BLaER1 (cell line): ENCODE results near the gene NRG3.
A peak's percentile ranks its signal among the peaks of the same experiment; 100 is the strongest.

Experiments used
- H3K27ac ChIP-seq: shearing (Covaris generic); formaldehyde crosslinking; 2 replicates; pipeline ENCODE4 v1.8.1; 2022
- H3K27me3 ChIP-seq: shearing (Covaris generic); formaldehyde crosslinking; 2 replicates; pipeline ENCODE4 v1.8.1; 2022
- H3K36me3 ChIP-seq: shearing (Covaris generic); formaldehyde crosslinking; 2 replicates; pipeline ENCODE4 v1.8.1; 2022
- H3K4me1 ChIP-seq: shearing (Covaris generic); formaldehyde crosslinking; 2 replicates; pipeline ENCODE4 v1.8.1; 2022
- H3K4me2 ChIP-seq: shearing (Covaris generic); formaldehyde crosslinking; 2 replicates; pipeline ENCODE4 v1.8.1; 2022
- H3K4me3 ChIP-seq: shearing (Covaris generic); formaldehyde crosslinking; 2 replicates; pipeline ENCODE4 v1.8.1; 2022
- H3K9ac ChIP-seq: shearing (Covaris generic); formaldehyde crosslinking; 2 replicates; pipeline ENCODE4 v1.8.1; 2022
- H3K9me3 ChIP-seq: shearing (Covaris generic); formaldehyde crosslinking; 2 replicates; pipeline ENCODE4 v1.8.1; 2022
- H4K20me1 ChIP-seq: shearing (Covaris generic); formaldehyde crosslinking; 2 replicates; pipeline ENCODE4 v1.8.1; 2022
- Cebpa-rat ChIP-seq: shearing (Covaris generic); IDR thresholded peaks from 2 replicates; pipeline ENCODE4 v1.8.1; 2022

The NRG3 gene

GRCh38 chr10:82267960-82268359 is 393.0 kb downstream of the NRG3 start:
- no peaks in the 10 kb centered on the region for H3K9me3 ChIP-seq
- H3K4me3 ChIP-seq, result no peak overlapping the region
- H3K4me2 ChIP-seq, result peak overlapping the region; percentile 45; the same call in 1 of the 2 replicates
- H3K4me1 ChIP-seq, result peaks cover 32% of the 10 kb centered on the region
- no peak overlapping the region for H3K9ac ChIP-seq
- H3K36me3 ChIP-seq, result peaks cover 6% of the 10 kb centered on the region; the same call in 1 of the 2 replicates
- TF ChIP-seq Cebpa-rat, result no peak
- no peak overlapping the region for H3K27ac ChIP-seq
- H4K20me1 ChIP-seq, result peaks cover 23% of the 10 kb centered on the region; the same call in 1 of the 2 replicates
- H3K27me3 ChIP-seq, result no peaks in the 10 kb centered on the region

- TF ChIP-seq Cebpa-rat, result no peak
- Histone ChIP-seq H4K20me1 (peaks cover 13% of the 10 kb centered on the region; the same call in 1 of the 2 replicates), H3K27me3 (no peaks in the 10 kb centered on the region; the same call in 1 of the 2 replicates), H3K4me1 (peaks cover 18% of the 10 kb centered on the region; the same call in 1 of the 2 replicates), H3K9ac (no peak overlapping the region), H3K4me3 (no peak overlapping the region), H3K36me3 (no peaks in the 10 kb centered on the region), H3K4me2 (no peak overlapping the region; the same call in 1 of the 2 replicates), H3K9me3 (no peaks in the 10 kb centered on the region), H3K27ac (no peak overlapping the region)
Observed at GRCh38 chr10:82277591-82277990, 402.6 kb downstream of the NRG3 start.

GRCh38 chr10:82278401-82279182 is 403.6 kb downstream of the NRG3 start:
- Histone ChIP-seq H3K4me2 (peak overlapping the region; percentile 13; the same call in 1 of the 2 replicates), H3K27ac (no peak overlapping the region), H3K27me3 (no peaks in the 10 kb centered on the region; the same call in 1 of the 2 replicates), H4K20me1 (peaks cover 21% of the 10 kb centered on the region; the same call in 1 of the 2 replicates), H3K36me3 (no peaks in the 10 kb centered on the region), H3K4me3 (no peak overlapping the region), H3K4me1 (peaks cover 18% of the 10 kb centered on the region; the same call in 1 of the 2 replicates), H3K9me3 (no peaks in the 10 kb centered on the region), H3K9ac (no peak overlapping the region)
- no peak for TF ChIP-seq Cebpa-rat

- Histone ChIP-seq H3K9me3 (no peaks in the 10 kb centered on the region), H3K36me3 (no peaks in the 10 kb centered on the region; the same call in 1 of the 2 replicates), H3K27ac (no peak overlapping the region), H4K20me1 (peaks cover 26% of the 10 kb centered on the region; the same call in 1 of the 2 replicates), H3K4me2 (no peak overlapping the region), H3K9ac (no peak overlapping the region), H3K4me1 (peaks cover 28% of the 10 kb centered on the region; the same call in 1 of the 2 replicates), H3K4me3 (no peak overlapping the region), H3K27me3 (no peaks in the 10 kb centered on the region; the same call in 1 of the 2 replicates)
- no peak for TF ChIP-seq Cebpa-rat
Observed at GRCh38 chr10:82282782-82283456, 407.9 kb downstream of the NRG3 start.

GRCh38 chr10:82284180-82284579 is 409.2 kb downstream of the NRG3 start:
- peaks cover 14% of the 10 kb centered on the region; the same call in 1 of the 2 replicates for H4K20me1 ChIP-seq
- H3K27ac ChIP-seq, result no peak overlapping the region
- no peak for TF ChIP-seq Cebpa-rat
- no peak overlapping the region for H3K9ac ChIP-seq
- H3K4me1 ChIP-seq, result peaks cover 16% of the 10 kb centered on the region; the same call in 1 of the 2 replicates
- H3K4me2 ChIP-seq, result no peak overlapping the region
- H3K36me3 ChIP-seq, result peaks cover 6% of the 10 kb centered on the region; the same call in 1 of the 2 replicates
- no peaks in the 10 kb centered on the region for H3K9me3 ChIP-seq
- H3K27me3 ChIP-seq, result no peaks in the 10 kb centered on the region; the same call in 1 of the 2 replicates
- H3K4me3 ChIP-seq, result no peak overlapping the region

- Histone ChIP-seq H4K20me1 (peaks cover 6% of the 10 kb centered on the region; the same call in 1 of the 2 replicates), H3K4me1 (peaks cover 16% of the 10 kb centered on the region; the same call in 1 of the 2 replicates), H3K9ac (no peak overlapping the region), H3K27ac (no peak overlapping the region), H3K36me3 (peaks cover 6% of the 10 kb centered on the region; the same call in 1 of the 2 replicates), H3K9me3 (no peaks in the 10 kb centered on the region), H3K4me2 (no peak overlapping the region), H3K27me3 (no peaks in the 10 kb centered on the region), H3K4me3 (no peak overlapping the region)
- no peak for TF ChIP-seq Cebpa-rat
Observed at GRCh38 chr10:82288461-82288881, 413.5 kb downstream of the NRG3 start.

- no peak for TF ChIP-seq Cebpa-rat
- H3K27me3 ChIP-seq, result no peaks in the 10 kb centered on the region
- no peaks in the 10 kb centered on the region; the same call in 1 of the 2 replicates for H4K20me1 ChIP-seq
- no peak overlapping the region for H3K4me2 ChIP-seq
- no peak overlapping the region for H3K4me3 ChIP-seq
- H3K36me3 ChIP-seq, result peaks cover 6% of the 10 kb centered on the region; the same call in 1 of the 2 replicates
- H3K9me3 ChIP-seq, result no peaks in the 10 kb centered on the region
- H3K9ac ChIP-seq, result no peak overlapping the region
- H3K27ac ChIP-seq, result no peak overlapping the region
- H3K4me1 ChIP-seq, result 0 out of 2 replicates have a peak, but pooled peaks cover 6% of the 10 kb centered on the region
Observed at GRCh38 chr10:82289945-82290344, 415.0 kb downstream of the NRG3 start.

GRCh38 chr10:82294874-82295378 is 419.9 kb downstream of the NRG3 start:
- H3K36me3 ChIP-seq, result peaks cover 5% of the 10 kb centered on the region; the same call in 1 of the 2 replicates
- no peak overlapping the region for H3K4me3 ChIP-seq
- no peak for TF ChIP-seq Cebpa-rat
- H3K9ac ChIP-seq, result no peak overlapping the region
- peaks cover 13% of the 10 kb centered on the region for H3K9me3 ChIP-seq
- no peaks in the 10 kb centered on the region for H3K27me3 ChIP-seq
- H3K27ac ChIP-seq, result no peak overlapping the region
- no peaks in the 10 kb centered on the region for H3K4me1 ChIP-seq
- H4K20me1 ChIP-seq, result no peaks in the 10 kb centered on the region; the same call in 1 of the 2 replicates
- no peak overlapping the region for H3K4me2 ChIP-seq

GRCh38 chr10:82308641-82309040 is 433.6 kb downstream of the NRG3 start:
- TF ChIP-seq Cebpa-rat, result no peak
- peak overlapping the region; percentile 71 for H3K4me2 ChIP-seq

More at GRCh38 chr10:82308641-82309040, 433.6 kb downstream of the NRG3 start:
- Histone ChIP-seq H3K9ac (no peak overlapping the region), H3K27me3 (no peaks in the 10 kb centered on the region), H3K4me3 (0 out of 2 replicates have a peak overlapping the region, but pooled peaks have one; percentile 9), H3K36me3 (0 out of 2 replicates have a peak, but pooled peaks cover 5% of the 10 kb centered on the region), H3K9me3 (no peaks in the 10 kb centered on the region; the same call in 1 of the 2 replicates), H3K27ac (peak overlapping the region; percentile 8; the same call in 1 of the 2 replicates), H3K4me1 (peaks cover 56% of the 10 kb centered on the region), H4K20me1 (no peaks in the 10 kb centered on the region)
